Measurements from ENCODE around the gene SVEP1. TPM values are rescaled to one million over a fixed set of nuclear protein-coding genes. Genes with fewer than 3 reads are reported as not detected.

SVEP1 gene
- total RNA-seq, 4 donors from 2014 or later, result 13.9 to 26.8 (median 17.4) TPM

GRCh38 chr9:110446171-110446570 lies 133.4 kb downstream of the SVEP1 start:
- intact Hi-C loops (cut with DNase I; ENCODE audit: low total_unique reads) (no loop called here), in situ Hi-C loops (cut with MboI; ENCODE audit: low pct_ligation_motif_present in 1 of 4, low pct_unique_long_range_greater_than_20kb in 1 of 4, low sequenced_read_pairs in 3 of 4) (loop anchor here in 2 of 4 donors (25.0 kb wide), 1 partner anchor 166 kb away; no protein-coding TSS in a partner anchor)
- Histone ChIP-seq H3K4me1 (no peaks in the 10 kb centered on the region), H3K27ac (no peak overlapping the region), H3K36me3 (no peaks in the 10 kb centered on the region), H3K27me3 (no peaks in the 10 kb centered on the region), H3K4me3 (no peak overlapping the region), H3K9me3 (no peaks in the 10 kb centered on the region)
- DNase-seq, result no peak
- no peak for TF ChIP-seq CTCF (IDR thresholded peaks at IDR 0.05)
- no peak for TF ChIP-seq POLR2AphosphoS5 (IDR thresholded peaks at IDR 0.05)
- no peak for TF ChIP-seq EP300 (IDR thresholded peaks at IDR 0.05; ENCODE audit: low read depth)
- TF ChIP-seq POLR2A (IDR thresholded peaks at IDR 0.05), result no peak

GRCh38 chr9:110444911-110445310 lies 134.6 kb downstream of the SVEP1 start:
- DNase-seq, result no peak
- WGBS, 2 donors (ENCODE audit: low coverage in 1 of 2), result 72 to 75% methylated on average over 4 to 6 of the region's 6 CpGs
- Histone ChIP-seq H3K4me1 (no peaks in the 10 kb centered on the region), H3K9me3 (no peaks in the 10 kb centered on the region), H3K4me3 (no peak overlapping the region), H3K36me3 (no peaks in the 10 kb centered on the region), H3K27ac (no peak overlapping the region), H3K27me3 (no peaks in the 10 kb centered on the region)
- in situ Hi-C loops (cut with MboI; ENCODE audit: low pct_ligation_motif_present in 1 of 4, low pct_unique_long_range_greater_than_20kb in 1 of 4, low sequenced_read_pairs in 3 of 4), result loop anchor here in 2 of 4 donors (25.0 kb wide), 1 partner anchor 167 kb away; no protein-coding TSS in a partner anchor
- intact Hi-C loops (cut with DNase I; ENCODE audit: low total_unique reads), result no loop called here
- no peak for TF ChIP-seq POLR2A (IDR thresholded peaks at IDR 0.05)
- TF ChIP-seq EP300 (IDR thresholded peaks at IDR 0.05; ENCODE audit: low read depth), result no peak
- TF ChIP-seq POLR2AphosphoS5 (IDR thresholded peaks at IDR 0.05), result no peak
- TF ChIP-seq CTCF (IDR thresholded peaks at IDR 0.05), result no peak

DNA sequence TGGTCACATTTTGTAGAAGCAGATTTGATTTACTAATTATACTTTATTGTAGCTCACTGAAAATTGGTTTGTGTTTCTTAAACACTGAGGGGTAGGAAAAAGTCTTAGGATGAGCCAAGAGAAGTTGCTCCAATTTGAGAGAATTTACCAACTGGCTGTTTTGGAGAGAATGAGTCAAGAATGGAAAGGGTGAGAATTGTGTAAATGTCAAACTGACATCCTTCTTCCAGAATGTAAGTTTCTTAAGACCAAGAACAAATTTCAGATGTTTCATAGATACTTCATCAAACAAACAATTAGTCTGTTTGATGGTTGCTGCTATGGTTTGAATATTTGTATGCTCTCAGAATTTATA lies 135.7 kb downstream of the SVEP1 start:
- intact Hi-C loops (cut with DNase I; ENCODE audit: low total_unique reads) (no loop called here), in situ Hi-C loops (cut with MboI; ENCODE audit: low pct_ligation_motif_present in 1 of 4, low pct_unique_long_range_greater_than_20kb in 1 of 4, low sequenced_read_pairs in 3 of 4) (loop anchor here in 2 of 4 donors (25.0 kb wide), 1 partner anchor 168 kb away; no protein-coding TSS in a partner anchor)
- Histone ChIP-seq H3K4me1 (no peaks in the 10 kb centered on the region), H3K36me3 (no peaks in the 10 kb centered on the region), H3K27me3 (no peaks in the 10 kb centered on the region), H3K9me3 (no peaks in the 10 kb centered on the region), H3K4me3 (no peak overlapping the region), H3K27ac (no peak overlapping the region)
- TF ChIP-seq CTCF (IDR thresholded peaks at IDR 0.05) (no peak), POLR2AphosphoS5 (IDR thresholded peaks at IDR 0.05) (no peak), POLR2A (IDR thresholded peaks at IDR 0.05) (no peak), EP300 (IDR thresholded peaks at IDR 0.05; ENCODE audit: low read depth) (no peak)
- DNase-seq, result no peak

DNA sequence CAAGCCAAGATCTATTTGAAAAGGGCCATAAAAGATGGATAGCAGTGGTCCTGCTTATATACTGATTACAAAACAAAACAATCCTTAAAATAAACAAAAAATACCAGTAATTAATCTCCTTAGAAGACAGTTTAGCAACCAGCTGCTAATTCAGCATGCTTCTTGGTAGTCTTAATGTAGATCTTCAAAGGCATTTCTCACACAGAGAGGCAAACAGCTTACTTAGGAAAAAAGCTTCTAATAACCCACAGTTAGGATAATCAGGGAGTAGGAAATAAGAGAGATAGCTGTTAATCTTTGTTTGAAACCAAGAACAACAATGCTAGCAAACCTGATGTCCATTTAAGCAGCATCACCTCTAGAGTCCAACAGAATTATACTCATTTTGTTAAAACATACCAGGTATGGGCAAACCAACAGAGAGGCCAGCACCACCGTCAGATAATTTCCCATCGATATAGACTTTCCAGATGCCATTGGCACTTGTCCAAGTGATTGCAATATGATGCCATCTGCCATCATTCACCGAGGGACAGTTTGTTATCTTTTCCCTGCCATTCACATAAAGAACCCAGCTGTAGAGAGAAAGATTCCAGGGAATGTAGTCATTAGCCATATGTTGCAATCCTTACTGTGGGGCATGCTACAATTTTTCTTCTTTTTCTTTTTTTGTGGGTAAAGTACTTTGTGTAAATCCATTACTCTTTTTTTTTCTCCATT lies 136.2 kb downstream of the SVEP1 start:
- in situ Hi-C loops (cut with MboI; ENCODE audit: low pct_ligation_motif_present in 1 of 4, low pct_unique_long_range_greater_than_20kb in 1 of 4, low sequenced_read_pairs in 3 of 4) (loop anchor here in 2 of 4 donors (25.0 kb wide), 1 partner anchor 169 kb away; no protein-coding TSS in a partner anchor), intact Hi-C loops (cut with DNase I; ENCODE audit: low total_unique reads) (no loop called here)
- DNase-seq, result no peak
- TF ChIP-seq POLR2AphosphoS5 (IDR thresholded peaks at IDR 0.05) (peak in 1 of 3 donors; percentile 36), CTCF (IDR thresholded peaks at IDR 0.05) (no peak)
- Histone ChIP-seq H3K36me3 (no peaks in the 10 kb centered on the region), H3K4me3 (no peak overlapping the region), H3K4me1 (no peaks in the 10 kb centered on the region), H3K9me3 (no peaks in the 10 kb centered on the region), H3K27me3 (no peaks in the 10 kb centered on the region), H3K27ac (no peak overlapping the region)
- 61 to 73% methylated on average over 3 of the region's 3 CpGs for WGBS, 2 donors (ENCODE audit: low coverage in 1 of 2)
